ENCODE results near the gene CCDC120.

The CCDC120 gene

GRCh38 chrX:49058794-49059193 lies at the start of gene CCDC120:
CCDC120 (plus strand) TSS chrX:49058999; CDS start chrX:49062042, 3,043 bp downstream.
- no peak for DNase-seq

GRCh38 chrX:49019050-49019449 lies 39.7 kb upstream of the CCDC120 start:
- DNase-seq, result no peak

GRCh38 chrX:49019599-49020249 lies 39.1 kb upstream of the CCDC120 start:
- DNase-seq, result no peak

- DNase-seq, result no peak
Observed at GRCh38 chrX:49029876-49030275, 28.9 kb upstream of the CCDC120 start.

- DNase-seq, result no peak
Observed at GRCh38 chrX:49030283-49030682, 28.5 kb upstream of the CCDC120 start.

GRCh38 chrX:49037883-49038475 lies 20.8 kb upstream of the CCDC120 start:
- no peak for DNase-seq

- peak; percentile 72 for DNase-seq
Observed at GRCh38 chrX:49039598-49040375, 19.0 kb upstream of the CCDC120 start.

- DNase-seq, result no peak
Observed at GRCh38 chrX:49040376-49040955, 18.3 kb upstream of the CCDC120 start.

GRCh38 chrX:49041744-49042580 lies 16.8 kb upstream of the CCDC120 start:
- DNase-seq, result no peak

GRCh38 chrX:49042581-49043219 lies 16.1 kb upstream of the CCDC120 start:
- no peak for DNase-seq

GRCh38 chrX:49043220-49043986 lies 15.4 kb upstream of the CCDC120 start, which contains the start of gene TFE3:
TFE3 (minus strand) TSS chrX:49043357; CDS start chrX:49043226, 131 bp downstream.
- DNase-seq, result peak; percentile 94

GRCh38 chrX:49043987-49044281 lies 14.9 kb upstream of the CCDC120 start:
- no peak for DNase-seq

- peak; percentile 68 for DNase-seq
Observed at GRCh38 chrX:49053223-49054072, 5.4 kb upstream of the CCDC120 start.

- DNase-seq, result no peak
Observed at GRCh38 chrX:49054073-49054762, 4.6 kb upstream of the CCDC120 start.

- DNase-seq, result no peak
Observed at GRCh38 chrX:49059201-49059600, 402 bp downstream of the CCDC120 start.

- DNase-seq, result no peak
Observed at GRCh38 chrX:49059681-49060085, 884 bp downstream of the CCDC120 start.

GRCh38 chrX:49060914-49061313 lies 2.1 kb downstream of the CCDC120 start:
- no peak for DNase-seq

- DNase-seq, result no peak
Observed at GRCh38 chrX:49061490-49061889, 2.7 kb downstream of the CCDC120 start.

GRCh38 chrX:49061916-49062315 lies 3.1 kb downstream of the CCDC120 start:
- DNase-seq, result no peak

GRCh38 chrX:49063715-49064114 lies 4.9 kb downstream of the CCDC120 start:
- DNase-seq, result no peak

All from DMS79 (cell line).